Prostate gland (tissue), 2 donors: ENCODE results near the gene UBC. TPM values are rescaled to one million over a fixed set of nuclear protein-coding genes. Genes with fewer than 3 reads are reported as not detected.
"Not testable (repeated sequence)": the region's sequence is repeated elsewhere in the genome, so short reads cannot be mapped to it uniquely, and the experiment has no call there.

Source experiments
- DNase-seq: peaks from one replicate; pipeline ENCODE4 v3.0.0-alpha.2; 2019; ENCODE audit warnings: low spot score
- H3K27ac ChIP-seq, 2 donors: fragments of 200-600 bp; sonication (generic); 2 replicates each; pipeline ENCODE4 v1.5.1; 2017 to 2019
- H3K27me3 ChIP-seq: fragments of 200-600 bp; sonication (generic); replicated peaks from 2 replicates; pipeline ENCODE4 v1.5.1; 2019; ENCODE audit not compliant: insufficient read depth
- H3K36me3 ChIP-seq, 2 donors: fragments of 200-600 bp; sonication (generic); 1 replicate in 1 of 2; 2 replicates in 1 of 2; pipeline versions ENCODE4 v1.5.1 to v1.8.1; 2017 to 2019
- H3K4me1 ChIP-seq: fragments of 200-600 bp; sonication (generic); replicated peaks from 2 replicates; pipeline ENCODE4 v1.5.1; 2019
- H3K4me3 ChIP-seq, 2 donors: fragments of 200-600 bp; sonication (generic); 2 replicates each; pipeline ENCODE4 v1.5.1; 2017 to 2019
- H3K9me3 ChIP-seq: fragments of 200-600 bp; sonication (generic); 2 replicates; pipeline ENCODE4 v1.5.1; 2017
- CTCF ChIP-seq, 4 experiments: fragments of 200-600 bp in 2 of 4; fragments of 450-650 bp in 2 of 4; sonication (generic) in 2 of 4; IDR thresholded peaks; 1 replicate in 3 of 4; 2 replicates in 1 of 4; pipeline ENCODE4 v1.5.1; 2016 to 2019; ENCODE audit warnings: antibody characterized with exemption in 4 of 4, mild to moderate bottlenecking in 2 of 4, moderate library complexity in 2 of 4
- POLR2A ChIP-seq: fragments of 450-650 bp; IDR thresholded peaks from one replicate; pipeline ENCODE4 v1.6.1; 2016; ENCODE audit warnings: antibody characterized with exemption, mild to moderate bottlenecking
- POLR2AphosphoS5 ChIP-seq: sonication (generic); formaldehyde crosslinking; IDR thresholded peaks from one replicate; pipeline ENCODE4 v1.6.1; 2017; ENCODE audit warnings: antibody characterized with exemption
- WGBS: methylation state at CpG from one replicate; pipeline ENCODE4 v1.1.5; 2018; 5-methylcytosine and 5-hydroxymethylcytosine counted together
- intact Hi-C: fragments of 100-400 bp; cut with DNase I; formaldehyde crosslinking; loops from one replicate; pipeline ENCODE4 v1.14.2; 2022
- total RNA-seq, 2 donors: library from RNA; depleted of rRNA; stranded (reverse); fragments of >200 nt; gene quantifications; one replicate each; pipeline ENCODE4 v1.1.0, GENCODE V29; 2016

UBC gene
- total RNA-seq, 2 donors from 2014 or later, result 854 to 1,154 TPM

- Histone ChIP-seq H3K9me3 (no peaks in the 10 kb centered on the region), H3K4me1 (no peaks in the 10 kb centered on the region), H3K4me3 (no peak overlapping the region), H3K27ac (no peak overlapping the region), H3K36me3 (no peaks in the 10 kb centered on the region), H3K27me3 (no peaks in the 10 kb centered on the region)
- DNase-seq, result no peak
- no peak for TF ChIP-seq CTCF (IDR thresholded peaks at IDR 0.05)
- no peak for TF ChIP-seq POLR2AphosphoS5
- TF ChIP-seq POLR2A, result no peak
- intact Hi-C loops, result no loop called here
- 65% methylated on average over 10 of the region's 10 CpGs for WGBS
Measured at GRCh38 chr12:124883263-124884130, 31.0 kb downstream of the UBC start.

- TF ChIP-seq POLR2AphosphoS5, result no peak
- TF ChIP-seq POLR2A, result no peak
- no peak for TF ChIP-seq CTCF (IDR thresholded peaks at IDR 0.05)
- no peak overlapping the region for H3K4me3 ChIP-seq
Measured at GRCh38 chr12:124881123-124881522, 33.3 kb downstream of the UBC start.

GRCh38 chr12:124880335-124880734, 34.1 kb downstream of the UBC start:
- 90% methylated on average over 11 of the region's 11 CpGs for WGBS
- intact Hi-C loops, H3K36me3 ChIP-seq: not testable (repeated sequence)

More at GRCh38 chr12:124881123-124881522, 33.3 kb downstream of the UBC start:
- DNase-seq, result no peak
- intact Hi-C loops, result no loop called here
- 65% methylated on average over 10 of the region's 10 CpGs for WGBS
- H3K9me3 ChIP-seq, result no peaks in the 10 kb centered on the region
- H3K36me3 ChIP-seq, result no peaks in the 10 kb centered on the region
- no peaks in the 10 kb centered on the region for H3K27me3 ChIP-seq
- H3K27ac ChIP-seq, result no peak overlapping the region
- no peaks in the 10 kb centered on the region for H3K4me1 ChIP-seq

GRCh38 chr12:124878795-124879516, 35.5 kb downstream of the UBC start:
- Histone ChIP-seq H3K4me1 (no peaks in the 10 kb centered on the region), H3K36me3 (no peaks in the 10 kb centered on the region), H3K27ac (no peak overlapping the region), H3K9me3 (no peaks in the 10 kb centered on the region), H3K4me3 (no peak overlapping the region), H3K27me3 (no peaks in the 10 kb centered on the region)
- WGBS, result 94% methylated on average over 18 of the region's 18 CpGs
- intact Hi-C loops, result no loop called here
- TF ChIP-seq POLR2A, result no peak
- no peak for TF ChIP-seq CTCF (IDR thresholded peaks at IDR 0.05)
- TF ChIP-seq POLR2AphosphoS5, result no peak
- DNase-seq, result no peak

More at GRCh38 chr12:124880335-124880734, 34.1 kb downstream of the UBC start:
- H3K9me3 ChIP-seq, H3K4me3 ChIP-seq, H3K27me3 ChIP-seq, H3K4me1 ChIP-seq, DNase-seq, H3K27ac ChIP-seq: not testable (repeated sequence)

- H3K9me3 ChIP-seq, result no peaks in the 10 kb centered on the region
- no peak overlapping the region for H3K27ac ChIP-seq
- no peaks in the 10 kb centered on the region for H3K27me3 ChIP-seq
- intact Hi-C loops, result no loop called here
- no peak for DNase-seq
- TF ChIP-seq CTCF (IDR thresholded peaks at IDR 0.05), result no peak
- TF ChIP-seq POLR2A, result no peak
- TF ChIP-seq POLR2AphosphoS5, result no peak
- H3K36me3 ChIP-seq, result no peaks in the 10 kb centered on the region
- H3K4me1 ChIP-seq, result no peaks in the 10 kb centered on the region
- H3K4me3 ChIP-seq, result no peak overlapping the region
- WGBS, result 64% methylated on average over 3 of the region's 3 CpGs
Measured at GRCh38 chr12:124877423-124877822, 37.0 kb downstream of the UBC start.
